H9 (cell line): Measurements from ENCODE around the gene OR11L1. TPM values are rescaled to one million over a fixed set of nuclear protein-coding genes. Genes with fewer than 3 reads are reported as not detected.

Experiments
- DNase-seq: peaks from one replicate; pipeline ENCODE4 v3.0.0-alpha.2; 2017
- H2AFZ ChIP-seq: one replicate; pipeline ENCODE4 v1.6.1; 2013; ENCODE audit warnings: mild to moderate bottlenecking, low read length, control low read depth, moderate library complexity
- H2AK5ac ChIP-seq: 2 replicates; pipeline ENCODE4 v1.6.1; 2013; ENCODE audit warnings: low read length, control low read depth, mixed read lengths; ENCODE audit not compliant: insufficient read length
- H2BK120ac ChIP-seq: one replicate; pipeline ENCODE4 v1.6.1; 2013; ENCODE audit warnings: low read depth, mild to moderate bottlenecking, low read length, control low read depth, inconsistent platforms; ENCODE audit not compliant: poor library complexity, severe bottlenecking
- H2BK12ac ChIP-seq: 2 replicates; pipeline ENCODE4 v1.6.1; 2013; ENCODE audit warnings: low read length, control low read depth, mixed read lengths, low read depth; ENCODE audit not compliant: insufficient read length
- H2BK15ac ChIP-seq: 2 replicates; pipeline ENCODE4 v1.6.1; 2013; ENCODE audit warnings: low read depth, low read length, control low read depth
- H2BK20ac ChIP-seq: one replicate; pipeline ENCODE4 v1.6.1; 2013; ENCODE audit warnings: low read depth, mild to moderate bottlenecking, low read length, control low read depth, inconsistent platforms; ENCODE audit not compliant: poor library complexity, severe bottlenecking
- H2BK5ac ChIP-seq: 2 replicates; pipeline ENCODE4 v1.6.1; 2013; ENCODE audit warnings: low read length, control low read depth, mixed read lengths; ENCODE audit not compliant: insufficient read length
- H3K14ac ChIP-seq: 2 replicates; pipeline ENCODE4 v1.6.1; 2013; ENCODE audit warnings: low read length, control low read depth; ENCODE audit not compliant: insufficient read depth
- H3K18ac ChIP-seq: 2 replicates; pipeline ENCODE4 v1.6.1; 2013; ENCODE audit warnings: low read depth, mild to moderate bottlenecking, mixed read lengths, low read length, control low read depth; ENCODE audit not compliant: insufficient read length
- H3K23ac ChIP-seq: 2 replicates; pipeline ENCODE4 v1.6.1; 2013; ENCODE audit warnings: low read length, control low read depth, mixed read lengths, low read depth; ENCODE audit not compliant: insufficient read length
- H3K23me2 ChIP-seq: 2 replicates; pipeline ENCODE4 v1.6.1; 2013; ENCODE audit warnings: low read depth, mild to moderate bottlenecking, mixed read lengths, low read length, control low read depth; ENCODE audit not compliant: insufficient read length, poor library complexity, severe bottlenecking
- H3K27ac ChIP-seq: 2 replicates; pipeline ENCODE4 v1.5.1; 2013; ENCODE audit warnings: low read length, control low read depth, mixed read lengths, low read depth; ENCODE audit not compliant: insufficient read length
- H3K27me3 ChIP-seq: 2 replicates; pipeline ENCODE4 v1.6.1; 2013; ENCODE audit warnings: low read length, control low read depth, inconsistent platforms; ENCODE audit not compliant: insufficient read depth
- H3K4ac ChIP-seq: 2 replicates; pipeline ENCODE4 v1.6.1; 2013; ENCODE audit warnings: low read depth, mild to moderate bottlenecking, control low read depth, inconsistent platforms, low read length, moderate library complexity
- H3K4me1 ChIP-seq: 2 replicates; pipeline ENCODE4 v1.6.1; 2013; ENCODE audit warnings: low read length, control low read depth, inconsistent platforms; ENCODE audit not compliant: insufficient read depth
- H3K4me2 ChIP-seq: 2 replicates; pipeline ENCODE4 v1.6.1; 2013; ENCODE audit warnings: low read length, control low read depth, mixed read lengths; ENCODE audit not compliant: insufficient read length, insufficient read depth
- H3K56ac ChIP-seq: 2 replicates; pipeline ENCODE4 v1.6.1; 2013; ENCODE audit warnings: low read depth, mild to moderate bottlenecking, mixed read lengths, low read length, control low read depth; ENCODE audit not compliant: insufficient read length
- H3K79me1 ChIP-seq: 2 replicates; pipeline ENCODE4 v1.6.1; 2013; ENCODE audit warnings: low read depth, mild to moderate bottlenecking, moderate library complexity, low read length, control low read depth, inconsistent platforms; ENCODE audit not compliant: insufficient read depth, poor library complexity, severe bottlenecking
- H3K79me2 ChIP-seq: 2 replicates; pipeline ENCODE4 v1.6.1; 2013; ENCODE audit warnings: low read length, control low read depth, inconsistent platforms; ENCODE audit not compliant: insufficient read depth
- H3K9ac ChIP-seq: 2 replicates; pipeline ENCODE4 v1.6.1; 2013; ENCODE audit warnings: low read length, control low read depth, mixed read lengths; ENCODE audit not compliant: insufficient read length; ENCODE audit errors: extremely low read depth
- H3K9me3 ChIP-seq: one replicate; pipeline ENCODE4 v1.6.1; 2013; ENCODE audit warnings: low read depth, low read length, inconsistent platforms; ENCODE audit not compliant: control insufficient read depth
- H3T11ph ChIP-seq: one replicate; pipeline ENCODE4 v1.6.1; 2013; ENCODE audit warnings: mild to moderate bottlenecking, low read length, control low read depth, inconsistent platforms
- H4K20me1 ChIP-seq: one replicate; pipeline ENCODE4 v1.6.1; 2013; ENCODE audit not compliant: control insufficient read depth, insufficient read length, insufficient read depth
- H4K5ac ChIP-seq: 2 replicates; pipeline ENCODE4 v1.6.1; 2013; ENCODE audit warnings: low read depth, mild to moderate bottlenecking, mixed read lengths, low read length, control low read depth; ENCODE audit not compliant: insufficient read length
- H4K8ac ChIP-seq: replicated peaks from 2 replicates; pipeline ENCODE4 v1.6.1; 2013; ENCODE audit warnings: low read length, control low read depth, mixed read lengths, low read depth; ENCODE audit not compliant: insufficient read length
- H4K91ac ChIP-seq: 2 replicates; pipeline ENCODE4 v1.6.1; 2013; ENCODE audit warnings: low read depth, mild to moderate bottlenecking, moderate library complexity, mixed read lengths, low read length, control low read depth; ENCODE audit not compliant: insufficient read length
- H3K27ac Mint-ChIP-seq, 3 experiments: 2 replicates in 2 of 3; 3 replicates in 1 of 3; pipeline ENCODE4 v1.8.0; 2020 to 2021; ENCODE audit warnings: mixed read lengths in 3 of 3, mild to moderate bottlenecking in 1 of 3, moderate library complexity in 1 of 3
- H3K27me3 Mint-ChIP-seq: 2 replicates; pipeline ENCODE4 v1.8.0; 2021; ENCODE audit warnings: low read depth, mild to moderate bottlenecking, moderate library complexity, mixed read lengths
- H3K36me3 Mint-ChIP-seq, 3 experiments: 2 replicates in 2 of 3; 3 replicates in 1 of 3; pipeline ENCODE4 v1.8.0; 2020 to 2021; ENCODE audit warnings: low read depth in 3 of 3, mixed read lengths in 3 of 3; ENCODE audit not compliant: insufficient read depth in 1 of 3
- H3K4me1 Mint-ChIP-seq, 2 experiments: 2 replicates each; pipeline ENCODE4 v1.8.0; 2020; ENCODE audit warnings: mixed read lengths in 2 of 2
- H3K4me3 Mint-ChIP-seq, 2 experiments: 2 replicates in 1 of 2; 3 replicates in 1 of 2; pipeline ENCODE4 v1.8.0; 2020 to 2021; ENCODE audit warnings: mild to moderate bottlenecking in 2 of 2, mixed read lengths in 2 of 2, moderate library complexity in 1 of 2
- H3K9me3 Mint-ChIP-seq, 2 experiments: 2 replicates in 1 of 2; 3 replicates in 1 of 2; pipeline ENCODE4 v1.8.0; 2020; ENCODE audit warnings: mild to moderate bottlenecking in 2 of 2, mixed read lengths in 2 of 2, moderate library complexity in 1 of 2
- WGBS: extraction: QIAGEN DNeasy Blood & Tissue Kit; methylation state at CpG from one replicate; pipeline ENCODE4 v1.1.7; 2013; ENCODE audit warnings: missing lambda C conversion rate, low lambda C conversion rate, mixed read lengths; ENCODE audit not compliant: insufficient read length; ENCODE audit errors: extremely low coverage; 5-methylcytosine and 5-hydroxymethylcytosine counted together
- total RNA-seq: library from RNA; stranded (reverse); gene quantifications from 2 replicates; pipeline ENCODE4 v1.2.1, GENCODE V29; 2021
- TF ChIP-seq, protein P1 (sequence below): fragments of 200-600 bp; sonication (generic); conservative IDR thresholded peaks from 3 replicates; pipeline ENCODE4 v1.8.0; 2021; ENCODE audit warnings: antibody characterized with exemption, mild to moderate bottlenecking

The OR11L1 gene
- total RNA-seq, 1 experiment from 2014 or later = not detected

DNA sequence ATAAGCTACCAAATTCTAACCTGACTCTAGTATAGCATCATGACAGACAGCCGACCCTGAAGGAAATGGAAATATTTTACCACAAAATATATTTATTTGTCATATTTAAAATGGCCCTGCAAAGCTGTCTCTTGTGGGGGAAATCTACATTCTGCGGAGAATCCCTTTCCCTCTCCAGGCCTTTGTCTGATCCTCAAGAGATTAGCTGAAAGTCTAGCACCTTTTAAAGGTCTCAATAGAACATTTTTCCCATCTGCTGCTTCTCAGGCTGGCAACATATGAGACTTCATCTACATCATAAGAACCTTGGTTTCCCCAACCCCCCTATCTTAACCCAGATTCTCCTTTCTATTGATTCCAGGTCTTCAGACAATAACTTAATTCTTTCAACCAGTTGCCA is 1.7 kb upstream of the OR11L1 start:
- Histone ChIP-seq H3K9ac (no peak overlapping the region), H3K4ac (no peak overlapping the region), H2BK20ac (no peak overlapping the region), H3K27ac (no peak overlapping the region), H2BK12ac (no peak overlapping the region), H2AFZ (no peak overlapping the region), H3K23ac (no peak overlapping the region), H2AK5ac (no peak overlapping the region), H2BK5ac (no peak overlapping the region), H3K4me2 (no peak overlapping the region), H4K20me1 (no peaks in the 10 kb centered on the region), H3K56ac (no peak overlapping the region), H3K18ac (no peak overlapping the region), H3K9me3 (peaks cover 24% of the 10 kb centered on the region), H4K5ac (no peak overlapping the region), H3K4me1 (no peaks in the 10 kb centered on the region), H3K27me3 (no peaks in the 10 kb centered on the region), H3K79me1 (no peaks in the 10 kb centered on the region), H3K79me2 (no peaks in the 10 kb centered on the region), H3T11ph (no peak overlapping the region), H4K8ac (no peak overlapping the region), H2BK120ac (no peak overlapping the region), H2BK15ac (no peak overlapping the region), H4K91ac (no peak overlapping the region), H3K14ac (no peak overlapping the region), H3K23me2 (no peaks in the 10 kb centered on the region)
- no peak for DNase-seq
- Mint-ChIP-seq H3K27ac (no peak overlapping the region), H3K9me3 (peaks cover 30 to 38% of the 10 kb centered on the region in 2 experiments), H3K4me1 (0 out of 4 replicates have a peak, but pooled peaks cover 0 to 2% of the 10 kb centered on the region in 2 experiments), H3K36me3 (peaks cover 0 to 1% (median 0%) of the 10 kb centered on the region in 3 experiments; a peak in 2 of 7 replicates), H3K27me3 (no peaks in the 10 kb centered on the region), H3K4me3 (no peak overlapping the region)
- no CpG with 5 or more reads among the region's 2 CpGs for WGBS
- TF ChIP-seq, protein P1, sequence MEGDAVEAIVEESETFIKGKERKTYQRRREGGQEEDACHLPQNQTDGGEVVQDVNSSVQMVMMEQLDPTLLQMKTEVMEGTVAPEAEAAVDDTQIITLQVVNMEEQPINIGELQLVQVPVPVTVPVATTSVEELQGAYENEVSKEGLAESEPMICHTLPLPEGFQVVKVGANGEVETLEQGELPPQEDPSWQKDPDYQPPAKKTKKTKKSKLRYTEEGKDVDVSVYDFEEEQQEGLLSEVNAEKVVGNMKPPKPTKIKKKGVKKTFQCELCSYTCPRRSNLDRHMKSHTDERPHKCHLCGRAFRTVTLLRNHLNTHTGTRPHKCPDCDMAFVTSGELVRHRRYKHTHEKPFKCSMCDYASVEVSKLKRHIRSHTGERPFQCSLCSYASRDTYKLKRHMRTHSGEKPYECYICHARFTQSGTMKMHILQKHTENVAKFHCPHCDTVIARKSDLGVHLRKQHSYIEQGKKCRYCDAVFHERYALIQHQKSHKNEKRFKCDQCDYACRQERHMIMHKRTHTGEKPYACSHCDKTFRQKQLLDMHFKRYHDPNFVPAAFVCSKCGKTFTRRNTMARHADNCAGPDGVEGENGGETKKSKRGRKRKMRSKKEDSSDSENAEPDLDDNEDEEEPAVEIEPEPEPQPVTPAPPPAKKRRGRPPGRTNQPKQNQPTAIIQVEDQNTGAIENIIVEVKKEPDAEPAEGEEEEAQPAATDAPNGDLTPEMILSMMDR = no peak
